Choroid plexus epithelial cell (primary cell): Measurements from ENCODE around the gene FNDC3B.
A peak's percentile ranks its signal among the peaks of the same experiment; 100 is the strongest.

ENCODE experiments used
- DNase-seq: peaks from one replicate; pipeline ENCODE4 v3.0.0-alpha.2; 2010; ENCODE audit warnings: low read depth
- H3K4me3 ChIP-seq: 2 replicates; pipeline ENCODE4 v1.5.1; 2011; ENCODE audit warnings: low read depth, mild to moderate bottlenecking, control low read depth, low read length, moderate library complexity
- TF ChIP-seq, protein P1 (sequence below): conservative IDR thresholded peaks from 2 replicates; pipeline ENCODE4 v1.5.1; 2011; ENCODE audit warnings: low read depth, mild to moderate bottlenecking, control low read depth, inconsistent platforms, low read length, moderate library complexity

FNDC3B gene

DNA sequence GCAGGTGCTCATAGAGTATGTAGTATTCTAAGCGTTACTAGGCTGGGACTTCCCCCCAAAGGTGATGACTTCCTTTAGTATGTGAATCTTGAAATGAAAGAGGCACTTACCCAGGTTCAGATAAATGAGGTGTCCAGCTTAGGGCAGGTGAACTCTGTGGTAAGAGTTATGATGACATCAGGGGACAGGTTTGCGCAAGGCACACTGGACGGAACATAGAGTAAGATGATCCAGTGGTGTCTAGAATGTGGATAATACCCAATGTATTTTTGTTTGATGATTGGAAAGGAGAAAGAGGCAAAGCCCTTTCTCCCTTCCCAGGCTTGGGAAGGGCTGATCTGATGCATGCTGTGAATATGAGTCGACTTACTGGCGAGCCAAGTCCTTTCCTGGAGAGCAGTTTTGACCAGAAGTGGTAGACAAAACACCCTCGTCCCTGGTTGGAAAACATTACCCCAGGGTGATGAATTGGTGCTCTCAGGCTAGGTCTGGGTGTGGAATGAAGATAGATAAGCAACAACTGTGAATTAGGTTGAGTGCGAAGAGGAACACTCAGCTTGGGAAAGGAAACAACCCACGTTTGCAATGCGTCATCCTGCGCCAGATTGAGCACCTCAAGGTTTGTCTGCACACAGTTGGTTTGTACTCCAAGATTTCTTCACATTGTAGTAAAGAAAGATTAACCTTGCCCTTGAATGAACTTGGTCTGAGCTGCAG, 284.7 kb downstream of the FNDC3B start:
- H3K4me3 ChIP-seq: no peak overlapping the region
- TF ChIP-seq, protein P1, sequence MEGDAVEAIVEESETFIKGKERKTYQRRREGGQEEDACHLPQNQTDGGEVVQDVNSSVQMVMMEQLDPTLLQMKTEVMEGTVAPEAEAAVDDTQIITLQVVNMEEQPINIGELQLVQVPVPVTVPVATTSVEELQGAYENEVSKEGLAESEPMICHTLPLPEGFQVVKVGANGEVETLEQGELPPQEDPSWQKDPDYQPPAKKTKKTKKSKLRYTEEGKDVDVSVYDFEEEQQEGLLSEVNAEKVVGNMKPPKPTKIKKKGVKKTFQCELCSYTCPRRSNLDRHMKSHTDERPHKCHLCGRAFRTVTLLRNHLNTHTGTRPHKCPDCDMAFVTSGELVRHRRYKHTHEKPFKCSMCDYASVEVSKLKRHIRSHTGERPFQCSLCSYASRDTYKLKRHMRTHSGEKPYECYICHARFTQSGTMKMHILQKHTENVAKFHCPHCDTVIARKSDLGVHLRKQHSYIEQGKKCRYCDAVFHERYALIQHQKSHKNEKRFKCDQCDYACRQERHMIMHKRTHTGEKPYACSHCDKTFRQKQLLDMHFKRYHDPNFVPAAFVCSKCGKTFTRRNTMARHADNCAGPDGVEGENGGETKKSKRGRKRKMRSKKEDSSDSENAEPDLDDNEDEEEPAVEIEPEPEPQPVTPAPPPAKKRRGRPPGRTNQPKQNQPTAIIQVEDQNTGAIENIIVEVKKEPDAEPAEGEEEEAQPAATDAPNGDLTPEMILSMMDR: no peak
- peak; percentile 87 for DNase-seq

DNA sequence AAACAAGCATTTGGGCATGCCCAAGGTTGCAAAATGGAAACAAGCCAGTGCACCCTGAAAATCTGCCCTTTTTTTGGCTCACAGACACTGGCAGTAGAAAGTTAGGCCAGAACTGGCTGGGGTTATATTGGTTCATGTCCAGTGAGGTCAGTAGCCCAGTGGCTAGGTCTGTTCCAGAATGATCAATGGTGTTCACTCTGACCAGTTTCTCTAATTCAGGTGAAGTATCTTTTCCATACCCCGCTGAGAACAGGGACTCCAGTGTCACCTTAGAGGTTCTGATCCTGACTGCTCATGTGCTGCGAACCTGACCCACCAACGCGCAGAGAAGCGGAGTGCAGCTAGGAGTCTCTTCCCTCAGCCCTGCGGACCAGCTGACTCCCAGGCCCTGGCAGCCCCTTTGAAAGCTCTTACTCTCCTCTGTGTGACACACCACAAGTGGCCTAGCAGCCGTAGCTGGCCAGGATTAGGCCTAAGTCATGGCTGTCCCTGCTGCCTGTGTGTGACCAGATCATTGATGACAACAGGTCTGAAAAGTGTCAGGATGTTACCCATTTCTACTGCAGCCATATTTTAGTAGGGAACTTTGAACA, 285.3 kb downstream of the FNDC3B start:
- no peak overlapping the region for H3K4me3 ChIP-seq
- TF ChIP-seq, protein P1: no peak
- no peak for DNase-seq

DNA sequence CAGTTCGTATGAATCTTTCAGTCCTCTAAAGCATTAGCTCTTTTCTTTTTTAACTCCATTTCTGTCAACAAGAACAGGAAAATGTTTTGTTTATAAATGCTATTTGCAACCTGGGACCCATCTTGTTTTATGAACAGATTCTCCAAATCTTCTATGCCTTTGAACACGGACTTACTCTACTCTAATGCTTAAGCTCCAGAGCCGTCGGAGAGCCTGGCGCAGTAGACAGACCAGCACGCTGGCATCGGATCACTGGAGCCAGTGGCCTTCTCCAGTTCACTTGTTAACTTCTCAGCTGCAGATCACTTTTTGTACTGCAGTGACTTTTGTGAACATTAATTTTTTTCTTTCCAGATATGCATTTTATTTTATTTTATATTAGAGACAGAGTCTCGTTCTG, 286.1 kb downstream of the FNDC3B start:
- no peak for DNase-seq
- no peak overlapping the region for H3K4me3 ChIP-seq
- TF ChIP-seq, protein P1: no peak

DNA sequence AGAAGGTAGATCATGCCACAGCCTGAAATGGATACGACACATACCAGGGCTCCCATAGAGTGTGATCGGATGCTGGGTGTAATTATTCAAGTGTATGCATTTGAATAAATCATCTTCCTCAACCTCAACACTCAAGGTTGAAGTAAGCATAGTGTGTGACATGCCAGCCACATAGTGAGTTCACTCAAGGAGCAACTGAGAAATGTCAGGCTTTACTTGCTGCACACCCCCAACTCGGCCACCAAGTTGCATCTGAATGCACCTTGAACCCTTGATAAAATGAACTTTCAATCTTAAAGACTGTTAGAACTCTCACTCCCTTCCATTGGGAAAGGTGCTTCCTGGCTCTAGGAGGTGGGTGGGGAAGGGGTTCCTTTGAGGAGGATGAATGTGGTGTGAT, 287.6 kb downstream of the FNDC3B start:
- no peak overlapping the region for H3K4me3 ChIP-seq
- no peak for DNase-seq
- TF ChIP-seq, protein P1: no peak

DNA sequence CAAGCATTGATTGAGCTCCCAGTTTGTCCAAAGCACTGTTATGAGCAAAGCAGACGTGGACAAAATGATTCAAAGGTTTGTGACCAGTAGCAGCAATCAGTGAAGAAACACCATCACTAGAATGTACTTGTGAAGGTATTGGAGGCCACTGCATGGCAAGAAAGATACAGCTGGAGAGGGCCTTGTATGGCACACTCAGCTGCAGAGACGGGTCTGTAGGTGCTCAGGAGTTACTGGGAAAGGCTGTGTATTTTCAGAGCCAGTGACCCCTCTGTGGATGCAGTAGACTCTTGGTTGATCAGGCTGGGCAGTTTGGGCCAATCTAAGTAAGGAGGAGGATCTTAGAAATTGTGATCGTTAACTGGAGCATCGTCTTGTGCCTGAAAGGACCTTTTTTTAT, 288.9 kb downstream of the FNDC3B start:
- TF ChIP-seq, protein P1: no peak
- H3K4me3 ChIP-seq: no peak overlapping the region

DNA sequence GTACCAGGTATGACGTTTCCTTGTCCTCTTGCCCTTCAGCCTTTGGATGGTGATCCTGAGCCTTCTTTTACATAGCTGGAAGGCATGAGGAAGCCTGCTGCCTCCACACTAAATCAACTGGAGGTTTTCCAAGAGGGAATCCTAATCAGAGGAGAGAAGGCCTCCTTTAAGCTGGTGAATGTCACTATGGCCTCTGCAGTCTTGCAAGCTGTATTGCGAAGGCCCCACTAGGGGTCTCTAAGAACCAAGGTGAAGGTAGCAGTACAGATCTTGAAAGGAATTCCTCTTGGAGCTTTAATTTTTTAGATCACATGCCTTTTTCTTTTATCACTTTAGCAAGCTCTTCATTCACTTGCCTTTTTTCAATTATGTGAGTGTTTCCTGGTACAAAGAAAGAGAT, 289.7 kb downstream of the FNDC3B start:
- no peak for DNase-seq
- TF ChIP-seq, protein P1: peak; percentile 28
- H3K4me3 ChIP-seq: no peak overlapping the region

More for the DNA sequence above, 288.9 kb downstream of the FNDC3B start:
- no peak for DNase-seq

DNA sequence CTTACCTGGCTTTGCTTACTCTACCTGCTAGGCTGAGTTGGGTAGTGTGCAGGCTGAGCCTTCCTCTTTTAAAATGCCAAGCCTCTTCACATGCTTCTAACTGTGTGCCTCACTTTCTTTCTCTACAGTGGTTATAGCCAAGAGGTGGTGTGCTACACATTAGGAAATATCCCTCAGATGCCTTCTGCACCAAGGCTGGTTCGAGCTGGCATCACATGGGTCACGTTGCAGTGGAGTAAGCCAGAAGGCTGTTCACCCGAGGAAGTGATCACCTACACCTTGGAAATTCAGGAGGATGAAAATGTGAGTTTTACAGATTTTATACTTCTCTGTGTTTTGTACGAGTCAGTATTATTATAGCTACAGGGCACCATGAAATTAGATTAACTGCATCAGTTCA, 291.0 kb downstream of the FNDC3B start:
- TF ChIP-seq, protein P1: no peak
- DNase-seq: no peak
- no peak overlapping the region for H3K4me3 ChIP-seq
